ENCODE results near the gene LRPPRC.

DNA sequence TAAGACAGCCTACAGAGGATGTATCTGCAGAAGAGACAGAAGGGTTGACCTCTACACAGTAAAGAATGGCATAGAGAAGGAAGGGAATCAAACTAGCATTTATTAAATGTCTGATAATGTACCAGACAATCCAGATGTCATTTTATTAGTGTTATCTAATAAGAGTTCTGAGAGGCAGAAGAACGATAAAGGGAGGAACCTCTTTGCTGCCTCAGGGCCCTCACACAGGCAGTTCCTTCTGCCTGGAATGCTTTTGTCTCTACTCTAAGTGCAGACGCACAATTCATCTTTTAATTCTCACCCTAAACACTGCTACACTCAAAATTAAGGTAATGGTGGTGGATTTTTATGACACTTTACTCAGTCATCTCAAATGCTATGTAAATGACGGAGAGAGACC lies 64.5 kb downstream of the LRPPRC start:
- TF ChIP-seq, protein P1, sequence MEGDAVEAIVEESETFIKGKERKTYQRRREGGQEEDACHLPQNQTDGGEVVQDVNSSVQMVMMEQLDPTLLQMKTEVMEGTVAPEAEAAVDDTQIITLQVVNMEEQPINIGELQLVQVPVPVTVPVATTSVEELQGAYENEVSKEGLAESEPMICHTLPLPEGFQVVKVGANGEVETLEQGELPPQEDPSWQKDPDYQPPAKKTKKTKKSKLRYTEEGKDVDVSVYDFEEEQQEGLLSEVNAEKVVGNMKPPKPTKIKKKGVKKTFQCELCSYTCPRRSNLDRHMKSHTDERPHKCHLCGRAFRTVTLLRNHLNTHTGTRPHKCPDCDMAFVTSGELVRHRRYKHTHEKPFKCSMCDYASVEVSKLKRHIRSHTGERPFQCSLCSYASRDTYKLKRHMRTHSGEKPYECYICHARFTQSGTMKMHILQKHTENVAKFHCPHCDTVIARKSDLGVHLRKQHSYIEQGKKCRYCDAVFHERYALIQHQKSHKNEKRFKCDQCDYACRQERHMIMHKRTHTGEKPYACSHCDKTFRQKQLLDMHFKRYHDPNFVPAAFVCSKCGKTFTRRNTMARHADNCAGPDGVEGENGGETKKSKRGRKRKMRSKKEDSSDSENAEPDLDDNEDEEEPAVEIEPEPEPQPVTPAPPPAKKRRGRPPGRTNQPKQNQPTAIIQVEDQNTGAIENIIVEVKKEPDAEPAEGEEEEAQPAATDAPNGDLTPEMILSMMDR (IDR thresholded peaks at IDR 0.05; ENCODE audit: poor library complexity): no peak
- TF ChIP-seq EZH2phosphoT487 (IDR thresholded peaks at IDR 0.05; ENCODE audit: low read depth, severe bottlenecking, unreplicated experiment) (no peak), EZH2 (IDR thresholded peaks at IDR 0.05; ENCODE audit: borderline replicate concordance) (no peak)
